NCI-H510A treated with DMSO at 0.1 percent for 48 hours (cell line): Measurements from ENCODE around the gene PIAS1.
"Not testable (repeated sequence)": the region's sequence is repeated elsewhere in the genome, so short reads cannot be mapped to it uniquely, and the experiment has no call there.

Source experiments
- DNase-seq: peaks from one replicate; lab custom pipeline; 2025; lab: John Stamatoyannopoulos, UW

The PIAS1 gene

GRCh38 chr15:68204361-68204760, 150.2 kb downstream of the PIAS1 start:
- DNase-seq, result no peak

GRCh38 chr15:68204776-68205557, 150.9 kb downstream of the PIAS1 start, which contains the start of gene CALML4:
CALML4 (minus strand) TSS chr15:68205332; CDS start chr15:68205247, 85 bp downstream.
- DNase-seq, result no peak

- DNase-seq, result no peak
Observed at GRCh38 chr15:68205558-68205944, 151.4 kb downstream of the PIAS1 start.

GRCh38 chr15:68205954-68206539, 151.9 kb downstream of the PIAS1 start:
- DNase-seq, result no peak

GRCh38 chr15:68206711-68207151, 152.6 kb downstream of the PIAS1 start:
- DNase-seq, result no peak

GRCh38 chr15:68207176-68207935, 153.2 kb downstream of the PIAS1 start:
- DNase-seq, result no peak

- DNase-seq, result no peak
Observed at GRCh38 chr15:68208136-68208535, 154.0 kb downstream of the PIAS1 start.

GRCh38 chr15:68208636-68209240, 154.6 kb downstream of the PIAS1 start:
- no peak for DNase-seq

- DNase-seq, result no peak
Observed at GRCh38 chr15:68209272-68209671, 155.2 kb downstream of the PIAS1 start.

- DNase-seq, result no peak
Observed at GRCh38 chr15:68209735-68210408, 155.8 kb downstream of the PIAS1 start.

GRCh38 chr15:68210409-68210756, 156.3 kb downstream of the PIAS1 start:
- no peak for DNase-seq

- no peak for DNase-seq
Observed at GRCh38 chr15:68210821-68211655, 156.9 kb downstream of the PIAS1 start.

GRCh38 chr15:68211656-68212320, 157.7 kb downstream of the PIAS1 start:
- no peak for DNase-seq

GRCh38 chr15:68213491-68213845, 159.4 kb downstream of the PIAS1 start:
- DNase-seq, result not testable (repeated sequence)

GRCh38 chr15:68213991-68214837, 160.1 kb downstream of the PIAS1 start:
- no peak for DNase-seq

GRCh38 chr15:68214838-68215254, 160.7 kb downstream of the PIAS1 start:
- DNase-seq, result no peak

GRCh38 chr15:68217341-68217740, 163.2 kb downstream of the PIAS1 start:
- no peak for DNase-seq

GRCh38 chr15:68218331-68218730, 164.2 kb downstream of the PIAS1 start:
- no peak for DNase-seq
